Erythroblast (primary cell): ENCODE measurements around the gene LPAR5.

Source experiments
- GATA1 ChIP-seq: IDR thresholded peaks from 2 replicates; pipeline ENCODE4 v1.6.1; 2011; ENCODE audit warnings: low read depth, mild to moderate bottlenecking, control low read depth, low read length, moderate library complexity
- POLR2A ChIP-seq: IDR thresholded peaks from 2 replicates; pipeline ENCODE4 v1.6.1; 2011; ENCODE audit warnings: mild to moderate bottlenecking, low read length

GRCh38 chr12:6626654-6627283 is 9.0 kb downstream of the LPAR5 start:
- TF ChIP-seq POLR2A = no peak
- TF ChIP-seq GATA1 = no peak
